Activated CD4-positive, alpha-beta memory T cell treated with anti-CD3 and anti-CD28 coated beads for 36 hours (primary cell): Measurements from ENCODE around the gene GRIK1. TPM values are rescaled to one million over a fixed set of nuclear protein-coding genes. Genes with fewer than 3 reads are reported as not detected.

Experiments used
- CTCF ChIA-PET: fragments of 350-600 bp; sonication (Branson Sonifier 250); formaldehyde crosslinking; loops from one replicate; lab custom pipeline; 2021; ENCODE audit warnings: antibody characterized with exemption, inconsistent platforms; lab: Charles Lee
- POLR2A ChIA-PET: fragments of 350-600 bp; sonication (Branson Sonifier 250); formaldehyde crosslinking; loops from one replicate; lab custom pipeline; 2021; ENCODE audit warnings: antibody characterized with exemption; lab: Charles Lee
- DNase-seq: peaks from one replicate; pipeline ENCODE4 v3.0.0-alpha.2; 2020
- H3K27ac Mint-ChIP-seq: one replicate; pipeline ENCODE4 v1.8.0; 2021; ENCODE audit warnings: mixed read lengths
- H3K27me3 Mint-ChIP-seq: one replicate; pipeline ENCODE4 v1.8.0; 2021; ENCODE audit warnings: mixed read lengths
- H3K36me3 Mint-ChIP-seq: one replicate; pipeline ENCODE4 v1.8.0; 2021; ENCODE audit warnings: mixed read lengths
- H3K4me1 Mint-ChIP-seq: one replicate; pipeline ENCODE4 v1.8.0; 2021; ENCODE audit warnings: low read depth, mixed read lengths
- H3K4me3 Mint-ChIP-seq: one replicate; pipeline ENCODE4 v1.8.0; 2021; ENCODE audit warnings: mild to moderate bottlenecking, mixed read lengths
- H3K9me3 Mint-ChIP-seq: one replicate; pipeline ENCODE4 v1.8.0; 2021; ENCODE audit warnings: mixed read lengths
- intact Hi-C: fragments of 100-400 bp; cut with micrococcal nuclease; formaldehyde crosslinking; loops from one replicate; pipeline ENCODE4 v1.15.1; 2023
- total RNA-seq, 2 experiments: library from RNA; stranded (reverse); gene quantifications; one replicate each; pipeline ENCODE4 v1.2.3, GENCODE V29; 2021

GRIK1 gene
- total RNA-seq, 2 experiments from 2014 or later = not detected

GRCh38 chr21:29753216-29753615, 186.6 kb downstream of the GRIK1 start:
- POLR2A ChIA-PET = no interaction called here
- CTCF ChIA-PET = no interaction called here
- Mint-ChIP-seq H3K27ac (no peak overlapping the region), H3K36me3 (no peaks in the 10 kb centered on the region), H3K9me3 (no peaks in the 10 kb centered on the region), H3K4me1 (no peaks in the 10 kb centered on the region), H3K4me3 (no peak overlapping the region), H3K27me3 (peaks cover 5% of the 10 kb centered on the region)
- intact Hi-C loops = no loop called here
- no peak for DNase-seq

DNA sequence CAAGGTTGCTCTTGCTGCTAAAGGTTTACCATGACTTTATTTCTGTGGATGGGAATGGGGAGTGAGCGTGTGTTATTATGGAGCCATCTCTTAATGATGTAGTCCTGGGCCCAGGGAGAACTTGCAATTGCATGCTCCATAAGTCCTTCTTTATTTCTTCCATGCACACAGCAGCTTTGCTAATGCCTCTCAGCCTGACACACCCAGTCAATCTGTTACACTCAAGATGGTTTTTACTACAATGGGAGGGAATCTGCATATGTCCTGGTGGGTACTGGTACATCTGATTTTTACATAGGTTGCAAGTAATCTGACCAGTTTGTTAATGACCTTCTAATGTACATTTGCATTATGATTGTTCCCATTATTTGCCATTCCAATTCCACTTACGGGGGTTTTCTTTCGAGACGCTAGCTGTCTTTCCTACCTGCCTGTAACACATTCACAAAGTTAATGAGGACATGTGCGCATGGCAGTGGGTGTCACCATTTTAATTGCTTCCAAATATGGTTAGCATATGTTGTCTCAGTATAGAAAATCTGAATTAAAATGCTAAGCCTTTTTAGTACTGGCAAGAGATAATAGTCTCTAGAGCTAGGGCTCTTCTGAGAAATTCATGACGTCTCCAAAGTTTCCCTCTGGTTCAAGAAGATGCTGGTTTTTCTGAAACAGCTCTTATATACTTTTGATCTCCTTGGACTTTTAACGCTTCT, 188.2 kb downstream of the GRIK1 start:
- CTCF ChIA-PET = no interaction called here
- peaks cover 5% of the 10 kb centered on the region for H3K27me3 Mint-ChIP-seq
- no peaks in the 10 kb centered on the region for H3K4me1 Mint-ChIP-seq
- intact Hi-C loops = no loop called here
- no peak for DNase-seq
- no peaks in the 10 kb centered on the region for H3K36me3 Mint-ChIP-seq
- no peak overlapping the region for H3K4me3 Mint-ChIP-seq
- no peaks in the 10 kb centered on the region for H3K9me3 Mint-ChIP-seq
- no peak overlapping the region for H3K27ac Mint-ChIP-seq
- POLR2A ChIA-PET = no interaction called here

DNA sequence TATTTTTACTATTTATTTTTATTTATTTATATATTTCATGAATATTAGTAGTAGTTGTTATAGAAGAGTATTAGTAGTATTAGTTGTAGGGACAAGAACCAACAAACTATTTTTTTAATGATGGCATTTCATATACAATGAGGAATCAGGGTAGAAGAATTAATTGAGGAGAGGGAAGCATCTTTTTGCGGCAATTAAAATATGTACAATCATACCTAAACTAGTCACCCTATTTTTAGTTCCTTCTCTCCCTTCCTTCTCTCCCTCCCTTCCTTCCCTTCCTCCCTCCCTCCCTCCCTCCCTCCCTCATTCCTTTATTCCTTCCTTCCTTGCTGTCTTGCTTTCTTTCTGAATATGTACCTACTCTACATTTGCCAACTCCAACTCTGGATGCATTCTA, 189.8 kb downstream of the GRIK1 start:
- no peaks in the 10 kb centered on the region for H3K27me3 Mint-ChIP-seq
- CTCF ChIA-PET = no interaction called here

DNA sequence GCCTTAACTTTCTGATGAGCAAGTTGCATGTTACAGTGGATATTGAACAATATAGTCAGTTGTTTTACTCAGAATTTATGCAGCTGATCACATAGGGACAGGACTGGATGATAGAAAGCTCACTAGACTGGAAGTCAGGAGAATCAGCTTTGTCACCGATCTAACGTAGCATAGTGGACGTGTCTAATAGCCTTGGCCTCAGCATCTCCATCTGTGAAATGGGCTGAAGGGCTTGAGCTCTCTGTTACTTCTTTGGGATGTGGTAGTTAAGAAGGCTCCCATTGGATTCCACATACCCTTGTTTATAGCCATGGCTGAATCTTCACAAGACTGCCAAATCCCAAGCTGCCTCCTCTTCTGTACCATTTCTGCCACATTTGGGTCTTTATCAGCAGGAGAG, 190.6 kb downstream of the GRIK1 start:
- Mint-ChIP-seq H3K4me3 (no peak overlapping the region), H3K36me3 (no peaks in the 10 kb centered on the region), H3K27ac (no peak overlapping the region), H3K4me1 (no peaks in the 10 kb centered on the region), H3K27me3 (no peaks in the 10 kb centered on the region), H3K9me3 (no peaks in the 10 kb centered on the region)
- intact Hi-C loops = no loop called here
- POLR2A ChIA-PET = no interaction called here
- CTCF ChIA-PET = interaction anchor here (1.0 kb wide), 1 partner anchor 11 kb away, joined by 3 read pairs; no protein-coding TSS in a partner anchor
- DNase-seq = no peak

More for the DNA sequence above, 189.8 kb downstream of the GRIK1 start:
- no peaks in the 10 kb centered on the region for H3K9me3 Mint-ChIP-seq
- H3K4me1 Mint-ChIP-seq = no peaks in the 10 kb centered on the region
- H3K27ac Mint-ChIP-seq = no peak overlapping the region
- no peak for DNase-seq
- H3K4me3 Mint-ChIP-seq = no peak overlapping the region
- intact Hi-C loops = no loop called here
- POLR2A ChIA-PET = interaction anchor here (0.6 kb wide), 1 partner anchor 477 kb away, joined by 3 read pairs; no protein-coding TSS in a partner anchor
- H3K36me3 Mint-ChIP-seq = no peaks in the 10 kb centered on the region

- ChIA-PET CTCF (interaction anchor here (1.0 kb wide), 1 partner anchor 11 kb away, joined by 3 read pairs; no protein-coding TSS in a partner anchor), POLR2A (no interaction called here)
- no peaks in the 10 kb centered on the region for H3K9me3 Mint-ChIP-seq
- H3K4me3 Mint-ChIP-seq = no peak overlapping the region
- no peaks in the 10 kb centered on the region for H3K4me1 Mint-ChIP-seq
- H3K27ac Mint-ChIP-seq = no peak overlapping the region
- DNase-seq = no peak
- intact Hi-C loops = no loop called here
- no peaks in the 10 kb centered on the region for H3K27me3 Mint-ChIP-seq
- no peaks in the 10 kb centered on the region for H3K36me3 Mint-ChIP-seq
These were observed 191.2 kb downstream of the GRIK1 start for GRCh38 chr21:29748391-29749167.

- intact Hi-C loops = no loop called here
- Mint-ChIP-seq H3K9me3 (no peaks in the 10 kb centered on the region), H3K4me1 (no peaks in the 10 kb centered on the region), H3K4me3 (no peak overlapping the region), H3K27ac (no peak overlapping the region), H3K27me3 (no peaks in the 10 kb centered on the region), H3K36me3 (no peaks in the 10 kb centered on the region)
- ChIA-PET CTCF (no interaction called here), POLR2A (no interaction called here)
- no peak for DNase-seq
These were observed 198.0 kb downstream of the GRIK1 start for GRCh38 chr21:29741761-29742160.

DNA sequence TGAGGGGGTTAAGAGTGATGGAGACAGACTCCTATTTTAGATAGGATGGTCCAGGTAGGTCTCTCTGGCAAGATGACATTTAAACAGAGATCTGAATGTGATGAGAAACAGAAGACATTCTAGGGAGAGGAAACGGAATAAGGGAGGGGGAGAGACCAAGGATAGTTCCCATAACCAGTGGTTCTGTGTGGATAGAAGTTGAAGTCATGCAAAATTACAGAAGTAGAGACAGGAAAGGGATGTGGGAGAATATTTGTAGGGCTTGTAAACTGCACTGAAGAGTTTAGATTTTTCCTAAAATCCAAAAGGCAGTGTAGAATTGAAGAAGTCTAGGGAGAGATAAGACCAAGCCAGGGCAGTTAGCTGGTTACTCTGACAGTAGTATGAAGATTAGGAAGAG, 200.6 kb downstream of the GRIK1 start:
- CTCF ChIA-PET = no interaction called here
- Mint-ChIP-seq H3K27ac (no peak overlapping the region), H3K27me3 (no peaks in the 10 kb centered on the region), H3K4me1 (no peaks in the 10 kb centered on the region), H3K4me3 (no peak overlapping the region), H3K36me3 (no peaks in the 10 kb centered on the region), H3K9me3 (no peaks in the 10 kb centered on the region)
- no peak for DNase-seq
- POLR2A ChIA-PET = no interaction called here
- intact Hi-C loops = no loop called here

DNA sequence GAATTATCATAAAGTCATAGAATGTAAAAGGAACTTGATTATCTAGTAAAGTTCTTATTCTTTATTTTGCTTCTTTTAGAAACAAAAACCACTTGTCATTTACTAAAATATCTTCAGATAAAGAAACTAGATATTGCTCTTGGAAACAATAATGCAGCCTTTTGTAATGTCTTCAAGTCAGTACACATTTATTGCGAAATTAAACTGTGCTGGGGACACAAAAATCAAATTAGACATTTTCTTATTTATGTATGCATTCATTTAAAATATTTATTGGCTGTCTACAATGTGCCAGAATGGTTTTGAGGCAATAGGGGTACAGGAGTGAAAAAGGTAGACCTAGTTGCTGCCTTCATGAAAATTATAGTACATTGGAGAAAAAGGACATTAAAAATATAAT, 201.1 kb downstream of the GRIK1 start:
- Mint-ChIP-seq H3K27ac (no peak overlapping the region), H3K4me3 (no peak overlapping the region), H3K4me1 (no peaks in the 10 kb centered on the region), H3K36me3 (no peaks in the 10 kb centered on the region), H3K27me3 (no peaks in the 10 kb centered on the region), H3K9me3 (no peaks in the 10 kb centered on the region)
- intact Hi-C loops = no loop called here
- POLR2A ChIA-PET = no interaction called here
- CTCF ChIA-PET = no interaction called here
- no peak for DNase-seq

- intact Hi-C loops = no loop called here
- Mint-ChIP-seq H3K4me3 (no peak overlapping the region), H3K27me3 (no peaks in the 10 kb centered on the region), H3K36me3 (no peaks in the 10 kb centered on the region), H3K9me3 (no peaks in the 10 kb centered on the region), H3K27ac (no peak overlapping the region), H3K4me1 (no peaks in the 10 kb centered on the region)
- POLR2A ChIA-PET = no interaction called here
- DNase-seq = no peak
- CTCF ChIA-PET = no interaction called here
These were observed 202.6 kb downstream of the GRIK1 start for GRCh38 chr21:29737186-29737585.

DNA sequence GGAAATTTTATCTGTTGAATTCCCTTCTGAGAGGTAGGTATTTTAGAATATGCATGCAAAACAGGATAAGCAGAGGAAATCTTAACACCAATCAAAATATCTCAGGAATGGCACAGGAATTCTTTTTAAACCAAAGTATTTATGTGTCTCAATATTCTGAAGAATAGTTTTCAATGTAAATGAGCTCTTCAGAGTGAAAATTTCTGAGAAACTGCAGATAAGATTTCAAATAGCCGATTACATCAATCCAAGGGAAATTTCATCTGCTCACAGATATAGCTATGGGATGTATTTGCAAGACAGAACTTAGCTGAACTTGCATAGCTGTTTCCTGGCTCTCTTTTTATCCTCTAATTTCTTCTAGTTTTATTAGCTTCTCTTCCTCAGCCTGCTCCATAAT, 209.5 kb downstream of the GRIK1 start:
- Mint-ChIP-seq H3K4me3 (no peak overlapping the region), H3K9me3 (no peaks in the 10 kb centered on the region), H3K27me3 (no peaks in the 10 kb centered on the region), H3K4me1 (no peaks in the 10 kb centered on the region), H3K36me3 (no peaks in the 10 kb centered on the region), H3K27ac (no peak overlapping the region)
- ChIA-PET CTCF (interaction anchor here (0.6 kb wide), 1 partner anchor 74 kb away, joined by 3 read pairs; no protein-coding TSS in a partner anchor), POLR2A (no interaction called here)
- intact Hi-C loops = no loop called here
- DNase-seq = no peak

DNA sequence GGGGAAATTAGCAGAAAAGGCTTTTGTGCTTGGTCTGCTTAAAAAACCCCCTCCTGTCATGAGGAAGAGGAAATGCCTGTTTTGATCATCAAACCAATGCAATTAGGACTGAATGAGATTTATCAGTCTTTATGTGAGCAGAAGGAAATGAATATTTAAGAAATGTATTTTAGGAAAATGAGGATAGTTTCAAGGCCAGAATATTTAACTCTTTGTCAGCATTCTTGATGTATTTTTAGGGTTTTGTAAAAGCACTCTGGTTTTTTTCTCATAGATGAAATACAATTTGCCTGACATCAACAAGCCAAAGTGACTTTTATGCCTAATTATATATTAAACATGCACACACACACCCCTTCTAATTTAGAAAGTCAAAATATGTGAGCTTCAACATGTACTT, 213.8 kb downstream of the GRIK1 start:
- ChIA-PET POLR2A (no interaction called here), CTCF (no interaction called here)
- Mint-ChIP-seq H3K9me3 (no peaks in the 10 kb centered on the region), H3K27me3 (no peaks in the 10 kb centered on the region), H3K36me3 (no peaks in the 10 kb centered on the region), H3K27ac (no peak overlapping the region), H3K4me1 (no peaks in the 10 kb centered on the region), H3K4me3 (no peak overlapping the region)
- no peak for DNase-seq
- intact Hi-C loops = no loop called here

DNA sequence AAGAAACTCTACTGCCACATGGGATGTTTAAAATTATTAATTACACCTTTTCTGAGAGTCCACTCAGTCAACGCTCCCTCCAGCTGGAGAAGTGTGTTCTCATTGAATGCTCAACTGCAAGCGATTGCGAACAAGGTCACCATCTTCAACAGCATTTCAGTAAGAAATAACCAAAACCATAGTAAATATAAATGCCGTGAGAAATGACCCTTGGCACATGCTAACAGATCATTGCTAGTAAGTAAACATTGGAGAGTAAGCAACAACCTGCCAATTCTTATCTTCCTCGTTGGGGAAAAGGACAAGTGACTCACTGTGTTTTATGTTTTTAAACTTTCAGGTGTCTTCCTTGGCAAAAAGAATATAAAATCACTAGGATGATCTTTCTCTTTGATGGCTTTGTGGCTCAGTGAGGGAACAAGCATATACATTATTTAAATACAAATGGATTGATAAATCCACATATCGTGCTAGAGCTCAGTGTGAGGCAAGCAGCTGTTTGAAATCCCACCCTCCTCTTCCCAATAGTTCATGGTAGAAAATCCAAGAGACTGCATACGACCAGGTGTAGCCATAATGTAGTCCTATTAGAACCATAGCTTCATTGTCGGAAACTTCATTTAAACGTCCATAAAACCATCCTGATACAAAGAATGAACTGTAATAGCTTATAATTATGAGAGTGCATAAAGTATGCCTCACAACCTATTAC, 214.6 kb downstream of the GRIK1 start:
- intact Hi-C loops = no loop called here
- ChIA-PET CTCF (no interaction called here), POLR2A (no interaction called here)
- Mint-ChIP-seq H3K9me3 (no peaks in the 10 kb centered on the region), H3K27ac (no peak overlapping the region), H3K4me3 (no peak overlapping the region), H3K4me1 (no peaks in the 10 kb centered on the region), H3K27me3 (no peaks in the 10 kb centered on the region), H3K36me3 (no peaks in the 10 kb centered on the region)
- DNase-seq = no peak
